Measurements from ENCODE around the gene GUCA1A.

DNA sequence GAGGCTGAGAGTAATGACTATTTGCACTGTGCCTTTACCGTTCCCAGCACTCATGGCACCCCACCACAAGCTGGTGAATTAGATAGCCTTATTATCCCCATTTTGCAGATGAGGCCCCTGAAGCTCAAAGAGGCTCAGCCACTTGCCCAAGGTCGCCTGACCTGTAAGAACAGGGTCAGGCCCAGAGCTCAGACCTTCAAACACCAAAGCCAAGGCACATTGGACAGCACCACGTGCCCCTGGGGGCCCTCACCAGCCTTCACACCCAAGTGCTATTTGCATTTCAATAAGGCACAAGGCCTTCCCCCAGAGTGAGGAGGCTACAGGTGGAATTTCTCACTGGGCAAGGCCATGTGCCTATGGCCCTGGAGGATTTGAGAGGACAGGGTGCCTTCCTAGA is 16.5 kb upstream of the GUCA1A start:
- TF ChIP-seq, protein P1, sequence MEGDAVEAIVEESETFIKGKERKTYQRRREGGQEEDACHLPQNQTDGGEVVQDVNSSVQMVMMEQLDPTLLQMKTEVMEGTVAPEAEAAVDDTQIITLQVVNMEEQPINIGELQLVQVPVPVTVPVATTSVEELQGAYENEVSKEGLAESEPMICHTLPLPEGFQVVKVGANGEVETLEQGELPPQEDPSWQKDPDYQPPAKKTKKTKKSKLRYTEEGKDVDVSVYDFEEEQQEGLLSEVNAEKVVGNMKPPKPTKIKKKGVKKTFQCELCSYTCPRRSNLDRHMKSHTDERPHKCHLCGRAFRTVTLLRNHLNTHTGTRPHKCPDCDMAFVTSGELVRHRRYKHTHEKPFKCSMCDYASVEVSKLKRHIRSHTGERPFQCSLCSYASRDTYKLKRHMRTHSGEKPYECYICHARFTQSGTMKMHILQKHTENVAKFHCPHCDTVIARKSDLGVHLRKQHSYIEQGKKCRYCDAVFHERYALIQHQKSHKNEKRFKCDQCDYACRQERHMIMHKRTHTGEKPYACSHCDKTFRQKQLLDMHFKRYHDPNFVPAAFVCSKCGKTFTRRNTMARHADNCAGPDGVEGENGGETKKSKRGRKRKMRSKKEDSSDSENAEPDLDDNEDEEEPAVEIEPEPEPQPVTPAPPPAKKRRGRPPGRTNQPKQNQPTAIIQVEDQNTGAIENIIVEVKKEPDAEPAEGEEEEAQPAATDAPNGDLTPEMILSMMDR (conservative IDR thresholded peaks at IDR 0.05; ENCODE audit: low read length), result no peak
- no peak for TF ChIP-seq EZH2phosphoT487 (IDR thresholded peaks at IDR 0.05; ENCODE audit: borderline replicate concordance)
